SW480 (cell line): ENCODE data around the gene NRGN.
A peak's percentile ranks its signal among the peaks of the same experiment; 100 is the strongest.

Experiments
- DNase-seq: peaks from one replicate; pipeline ENCODE4 v3.0.0-alpha.2; 2016; ENCODE audit warnings: low spot score

The NRGN gene

DNA sequence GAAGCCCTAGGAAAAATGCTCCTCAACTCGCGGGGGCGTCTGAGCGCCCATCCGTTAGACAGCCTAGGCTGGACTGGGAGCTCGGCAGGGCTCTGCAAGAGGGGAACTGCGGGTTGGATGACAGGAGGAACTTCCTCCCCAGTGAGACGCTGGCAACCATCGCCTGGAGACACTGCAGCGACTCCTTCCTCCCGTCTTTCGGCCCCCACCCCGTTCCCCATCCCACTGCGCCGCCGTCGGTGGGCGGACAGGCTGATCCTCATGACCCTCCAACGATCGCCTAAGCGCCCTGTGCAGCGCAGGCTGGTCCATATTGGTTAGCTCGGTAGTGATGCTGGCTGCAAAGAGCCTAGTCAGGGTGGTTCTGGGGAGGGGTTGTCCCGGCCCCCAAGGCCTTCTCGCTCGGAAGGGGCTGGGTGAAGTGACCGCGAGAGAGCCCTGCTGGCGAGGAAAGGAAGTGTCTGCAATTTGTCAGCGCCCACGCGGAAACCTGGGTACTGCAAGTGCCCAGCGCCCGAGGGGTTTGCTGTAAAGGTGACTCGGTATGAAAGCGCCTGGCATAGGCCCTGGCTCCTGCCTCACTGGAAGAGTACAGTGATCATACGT lies 638 bp downstream of the NRGN start:
- DNase-seq = peak; percentile 41

DNA sequence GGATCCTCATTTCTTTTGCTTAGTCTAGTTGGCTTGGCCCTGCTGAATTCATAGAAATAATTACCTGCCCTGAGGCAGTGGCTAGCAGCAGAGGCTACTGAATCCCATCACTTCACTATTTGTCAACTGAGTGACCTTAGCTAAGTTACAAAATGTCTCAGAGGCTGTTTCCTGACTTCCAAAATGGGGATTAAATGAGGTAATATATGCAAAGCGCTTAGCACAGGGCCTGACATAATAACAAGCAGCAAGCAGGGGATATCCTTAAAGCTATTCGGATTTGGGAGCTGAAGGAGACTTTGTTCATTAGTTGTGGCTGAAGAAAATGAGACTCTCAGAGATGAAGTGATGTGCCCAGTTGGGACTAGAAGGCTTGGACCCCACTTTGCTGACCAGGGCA lies 2.8 kb downstream of the NRGN start:
- no peak for DNase-seq

DNA sequence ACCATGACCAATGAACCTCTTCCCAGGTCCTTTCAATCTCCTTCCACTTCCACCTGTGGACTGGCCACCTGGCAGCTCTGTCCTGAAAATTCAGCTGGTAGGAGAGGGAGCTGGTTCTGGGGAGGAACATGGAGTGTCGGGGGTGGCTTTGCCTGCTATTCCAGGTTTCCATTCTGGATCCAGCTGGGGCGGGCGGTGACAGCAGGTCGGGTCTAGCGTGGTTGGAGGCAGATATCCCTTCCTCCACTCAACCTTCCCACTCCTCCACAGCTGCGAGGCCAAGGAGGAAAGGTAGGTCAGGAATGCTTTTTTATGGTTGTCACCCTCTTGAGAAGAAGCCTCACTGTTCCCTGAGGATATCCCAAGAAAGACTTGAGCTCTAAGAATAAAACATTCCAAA lies 3.3 kb downstream of the NRGN start:
- DNase-seq = no peak

DNA sequence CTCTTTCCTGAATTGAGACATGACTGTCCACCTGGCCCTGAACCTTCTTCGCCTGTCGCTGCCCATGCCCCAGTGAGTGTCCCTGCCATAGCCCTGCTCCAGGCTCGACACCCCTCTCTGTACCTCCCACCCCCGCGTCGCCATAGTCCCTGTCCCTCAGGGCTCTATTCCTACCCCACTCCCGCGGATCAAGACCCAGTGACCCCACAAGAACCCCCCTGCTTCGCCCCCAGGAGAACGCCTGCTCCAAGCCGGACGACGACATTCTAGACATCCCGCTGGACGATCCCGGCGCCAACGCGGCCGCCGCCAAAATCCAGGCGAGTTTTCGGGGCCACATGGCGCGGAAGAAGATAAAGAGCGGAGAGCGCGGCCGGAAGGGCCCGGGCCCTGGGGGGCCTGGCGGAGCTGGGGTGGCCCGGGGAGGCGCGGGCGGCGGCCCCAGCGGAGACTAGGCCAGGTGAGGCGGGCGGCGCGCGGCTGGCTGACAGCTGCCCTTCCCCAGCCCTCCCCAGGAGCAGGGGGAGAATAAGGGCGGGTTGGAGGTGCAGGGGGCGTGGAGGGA lies 5.6 kb downstream of the NRGN start:
- DNase-seq = no peak

DNA sequence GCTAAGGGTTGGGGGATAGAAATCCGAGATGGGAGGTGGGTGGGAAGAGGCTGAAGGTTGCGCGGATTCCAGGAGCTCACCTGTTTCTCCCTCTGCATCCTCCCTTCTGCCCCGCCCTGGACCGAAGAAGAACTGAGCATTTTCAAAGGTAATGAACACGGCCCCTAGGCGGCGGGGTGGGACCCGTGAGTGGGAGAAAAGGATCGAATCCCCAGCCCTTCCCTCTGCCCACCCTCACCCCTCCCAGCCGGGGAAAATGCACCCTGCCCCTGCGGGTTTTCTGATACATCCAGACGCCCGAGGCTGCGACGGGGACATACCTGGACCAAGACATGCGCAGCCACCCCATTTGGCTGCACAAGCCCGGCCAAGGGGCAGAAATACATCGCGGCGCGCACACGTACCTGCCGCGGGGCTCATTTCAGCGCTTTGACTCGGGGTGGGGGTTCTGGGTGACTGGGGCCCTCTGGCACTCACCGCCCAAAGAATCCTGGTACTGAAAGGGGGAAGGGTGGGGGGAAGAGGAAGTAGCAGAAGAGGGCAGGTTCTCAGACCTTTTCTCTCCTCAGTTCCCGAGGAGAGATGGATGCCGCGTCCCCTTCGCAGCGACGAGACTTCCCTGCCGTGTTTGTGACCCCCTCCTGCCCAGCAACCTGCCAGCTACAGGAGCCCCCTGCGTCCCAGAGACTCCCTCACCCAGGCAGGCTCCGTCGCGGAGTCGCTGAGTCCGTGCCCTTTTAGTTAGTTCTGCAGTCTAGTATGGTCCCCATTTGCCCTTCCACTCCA lies 6.3 kb downstream of the NRGN start:
- no peak for DNase-seq

DNA sequence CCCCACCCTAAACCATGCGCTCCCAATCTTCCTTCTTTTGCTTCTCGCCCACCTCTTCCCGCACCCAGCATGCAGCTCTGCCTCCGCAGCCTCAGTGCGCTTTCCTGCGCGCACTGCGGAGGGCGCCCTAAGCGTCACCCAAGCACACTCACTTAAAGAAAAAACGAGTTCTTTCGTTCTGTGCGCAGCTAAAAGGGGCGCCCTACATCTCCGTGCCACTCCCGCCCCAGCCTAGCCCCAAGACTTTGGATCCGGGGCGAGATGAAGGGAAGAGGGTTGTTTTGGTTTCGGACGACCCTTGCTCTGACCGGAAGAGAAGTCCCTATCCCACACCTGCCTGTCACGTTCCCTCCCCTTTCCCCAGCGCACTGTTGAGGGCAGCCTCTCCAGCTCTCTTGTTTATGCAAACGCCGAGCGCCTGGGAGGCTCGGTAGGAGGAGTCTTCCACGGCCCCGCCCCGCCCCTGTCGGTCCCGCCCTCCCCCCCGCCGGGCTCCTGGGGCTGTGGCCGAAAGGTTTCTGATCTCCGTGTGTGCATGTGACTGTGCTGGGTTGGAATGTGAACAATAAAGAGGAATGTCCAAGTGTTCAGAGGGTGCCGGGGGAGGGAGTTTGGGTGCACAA lies 7.0 kb downstream of the NRGN start:
- peak; percentile 89 for DNase-seq

DNA sequence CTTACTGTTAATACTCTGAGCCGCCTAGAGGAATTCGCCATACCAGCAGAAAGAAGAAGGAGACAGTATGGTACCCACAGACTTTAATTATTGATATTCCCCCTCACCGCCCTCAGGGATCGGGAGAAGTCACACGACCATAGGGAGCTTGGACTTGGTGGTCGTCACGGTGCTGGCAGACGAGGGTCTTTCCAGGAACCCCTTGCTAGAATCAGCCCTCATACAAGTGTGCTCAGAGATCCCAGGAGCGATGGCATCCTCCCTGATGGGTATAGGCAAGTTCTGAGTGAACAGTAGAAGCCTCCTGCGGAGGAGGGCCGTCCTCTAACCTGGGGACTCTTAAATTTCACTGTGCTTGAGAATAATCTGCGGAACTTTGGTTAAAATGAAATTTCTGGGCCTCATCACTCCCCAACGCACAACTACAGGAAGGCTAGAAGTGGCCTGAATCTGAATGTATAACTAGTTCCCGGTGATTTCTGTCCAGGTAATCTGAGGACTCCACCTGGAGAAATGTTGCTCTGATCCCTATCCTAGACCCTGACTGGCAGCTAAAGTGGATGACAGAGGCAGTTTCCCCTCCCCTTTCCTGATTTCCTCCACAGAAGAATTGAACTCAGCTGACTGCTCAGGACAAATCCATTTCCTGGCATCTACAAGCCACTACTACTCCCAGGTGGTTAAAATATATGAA lies 7.8 kb downstream of the NRGN start:
- no peak for DNase-seq

DNA sequence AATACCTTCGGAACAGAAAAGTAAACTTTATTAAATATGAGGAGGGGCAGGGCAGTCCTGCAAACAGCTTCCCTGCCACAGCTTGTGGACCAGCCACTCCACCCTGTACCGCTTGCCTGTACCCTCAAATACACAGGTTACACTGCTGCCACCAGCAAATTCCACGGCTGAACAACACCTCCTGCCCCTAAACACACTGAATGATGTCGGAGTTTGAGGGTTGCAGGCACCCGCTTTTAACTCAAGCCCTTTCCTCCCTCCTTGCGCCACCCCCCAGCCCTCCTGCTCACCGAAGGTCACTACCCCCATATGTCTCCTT lies 8.3 kb downstream of the NRGN start:
- no peak for DNase-seq

DNA sequence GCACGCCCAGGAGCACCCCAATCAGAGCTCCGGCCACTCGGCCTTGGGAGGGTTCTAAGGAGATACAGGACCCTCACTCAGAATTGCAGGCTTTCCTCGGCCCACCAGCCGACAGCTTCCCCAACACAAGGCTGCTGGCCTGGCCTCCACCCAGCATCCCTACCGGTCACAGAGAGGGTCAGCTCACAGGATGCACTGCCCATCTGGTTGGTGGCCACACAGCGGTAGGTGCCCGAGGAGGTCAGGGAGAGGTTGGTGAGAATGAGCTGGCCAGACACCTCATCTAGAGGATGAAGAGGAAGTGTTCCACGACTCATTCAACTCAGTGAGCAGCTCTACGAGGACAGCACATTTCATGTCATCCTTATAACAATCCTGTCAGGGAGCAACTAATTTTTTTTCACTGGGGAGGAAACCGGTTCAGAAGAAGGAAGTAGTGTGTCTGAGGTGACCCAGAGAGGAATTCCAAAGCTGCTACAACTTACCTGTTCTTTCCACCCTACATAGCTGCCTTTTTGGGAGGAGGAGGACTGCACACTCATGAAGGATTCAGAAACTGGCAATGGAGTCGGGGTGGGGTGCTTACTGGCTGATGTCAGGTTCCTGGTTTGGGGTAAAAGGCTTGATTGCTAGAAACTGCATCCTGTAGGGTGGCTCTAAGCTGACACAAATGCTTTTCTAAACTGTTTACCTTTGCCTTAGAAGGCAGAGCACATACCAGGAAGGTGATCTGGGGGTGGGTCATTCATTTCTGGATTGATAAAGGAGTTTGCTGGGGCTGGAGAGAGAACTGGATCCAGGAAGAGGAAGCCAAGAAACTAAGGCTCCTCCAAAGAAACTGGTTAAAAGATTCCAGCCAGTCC lies 9.0 kb downstream of the NRGN start:
- no peak for DNase-seq

DNA sequence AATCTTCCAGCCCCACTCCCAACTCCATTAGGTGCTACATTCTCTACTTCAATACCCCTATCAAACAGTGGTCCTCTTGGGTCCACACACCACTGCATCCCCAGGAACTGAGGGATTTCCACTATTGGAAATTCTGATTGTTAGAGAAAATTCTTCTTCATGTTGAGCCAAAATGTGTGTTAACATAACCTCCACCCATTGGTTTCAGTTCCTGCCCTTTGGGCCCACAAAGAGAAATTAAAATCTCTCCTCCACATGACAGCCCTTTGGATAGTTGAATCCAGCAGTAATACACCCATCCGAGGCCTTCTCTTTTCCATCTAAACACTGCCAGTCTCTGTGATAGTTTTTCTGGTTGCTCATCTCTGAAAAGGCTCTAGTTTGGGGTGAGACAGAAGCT lies 10.2 kb downstream of the NRGN start:
- DNase-seq = no peak

DNA sequence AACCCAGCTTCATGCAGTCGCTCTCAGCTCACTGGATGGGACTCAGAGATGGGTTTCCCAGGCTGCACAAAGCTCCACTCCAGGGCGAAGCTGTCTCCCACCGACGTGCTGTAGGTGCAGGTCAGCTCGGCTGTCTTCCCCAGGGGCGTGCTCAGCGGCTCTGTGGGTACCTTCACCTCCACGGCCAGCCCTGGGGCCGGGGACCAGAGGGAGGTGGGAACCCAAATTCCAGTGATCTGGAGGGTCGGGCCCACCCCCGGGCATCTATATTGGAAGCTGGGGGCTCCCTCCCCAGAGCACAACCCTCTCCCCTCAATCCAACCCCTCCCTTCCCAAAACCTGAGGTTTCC lies 11.6 kb downstream of the NRGN start:
- DNase-seq = no peak

DNA sequence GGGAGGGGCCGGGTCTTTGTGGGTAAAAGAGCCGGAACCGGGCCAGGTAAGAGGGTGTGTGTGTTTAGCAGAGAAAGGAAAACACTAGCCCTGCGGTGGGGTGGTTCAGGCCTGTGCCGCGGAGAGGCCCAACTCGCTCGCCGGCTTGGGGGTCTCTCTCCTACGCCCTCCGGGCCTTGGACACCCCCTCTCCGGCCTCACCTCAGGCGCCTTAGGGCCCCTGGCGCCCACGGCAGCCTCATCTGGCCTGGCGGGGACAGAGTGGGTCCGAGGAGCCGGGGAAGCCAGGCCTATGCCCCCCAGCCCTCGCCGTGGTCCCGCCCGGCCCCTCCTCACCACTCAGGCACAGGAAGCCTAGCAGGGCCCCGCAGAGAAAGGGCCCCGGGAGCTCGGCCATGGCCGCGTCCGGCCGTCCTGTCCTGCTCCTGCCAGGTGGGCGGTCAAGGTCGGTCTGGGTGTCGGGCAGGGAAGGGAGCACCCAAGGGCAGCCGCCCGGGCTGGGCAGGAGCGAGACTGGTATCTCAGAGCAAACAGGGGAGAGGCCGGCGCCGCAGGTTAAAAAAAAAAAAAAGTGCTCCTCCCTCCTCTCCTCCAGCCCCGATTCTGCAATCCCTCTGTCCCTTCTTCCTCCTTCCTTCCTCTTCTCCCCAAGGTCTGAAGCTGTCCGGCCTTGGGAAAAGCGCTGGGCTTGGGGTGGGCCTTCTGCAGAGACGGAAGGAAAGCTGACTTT lies 12.2 kb downstream of the NRGN start, which contains the start of gene VSIG2:
Gene VSIG2, minus strand, starts transcription at position 515 of the 730 bp plus-strand sequence. Its CDS starts 118 bp downstream, at position 397.
- DNase-seq = no peak

DNA sequence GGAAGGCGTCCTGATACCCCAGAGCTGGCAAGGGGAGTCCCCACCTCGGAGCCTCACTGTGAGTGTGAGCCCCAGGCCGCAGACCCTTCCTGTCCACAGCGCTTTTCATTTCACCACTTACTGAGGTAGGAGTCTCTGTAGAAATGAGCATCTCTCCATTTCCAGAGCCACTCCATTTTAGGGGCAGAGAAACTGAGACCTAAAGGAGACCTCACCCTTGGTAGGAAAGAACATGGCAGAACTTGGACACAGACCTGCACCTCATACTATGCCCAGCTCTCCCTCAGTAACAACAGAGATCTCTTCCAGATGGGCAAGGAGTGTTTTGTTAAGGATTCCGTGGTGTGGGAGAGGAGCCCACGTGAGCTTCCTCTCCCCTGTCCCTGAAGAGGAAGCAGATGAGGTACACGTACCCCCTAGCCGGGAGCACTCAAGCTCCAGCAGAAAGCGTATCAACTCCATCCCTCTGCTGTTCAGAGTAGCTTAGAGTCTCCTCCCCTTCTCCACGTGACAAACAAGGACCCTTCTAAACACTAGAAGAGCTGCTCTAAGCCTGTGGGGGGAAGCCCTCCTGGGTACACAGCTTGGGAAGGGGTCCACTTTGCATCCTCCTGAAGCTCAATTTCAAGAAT lies 12.8 kb downstream of the NRGN start:
- no peak for DNase-seq

DNA sequence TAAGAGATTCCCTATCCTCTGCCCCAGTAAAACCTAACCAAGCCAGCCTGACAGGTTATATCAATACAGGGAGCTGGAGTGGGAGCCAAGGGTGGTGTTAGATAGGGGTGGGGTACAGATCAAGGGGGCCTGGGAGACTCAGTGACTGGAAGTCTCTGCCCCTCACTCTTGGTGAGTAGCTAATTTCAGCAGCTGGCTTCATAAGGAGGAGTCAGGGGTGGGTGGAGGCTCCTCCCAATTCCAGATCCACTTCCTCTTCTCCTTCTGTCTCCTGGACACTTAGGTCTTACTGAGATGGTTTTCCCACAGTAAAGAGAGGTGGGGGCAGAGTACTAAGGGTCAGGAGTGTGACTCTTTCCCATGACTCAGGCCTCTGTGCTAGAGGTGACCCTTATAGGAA lies 13.5 kb downstream of the NRGN start:
- no peak for DNase-seq

DNA sequence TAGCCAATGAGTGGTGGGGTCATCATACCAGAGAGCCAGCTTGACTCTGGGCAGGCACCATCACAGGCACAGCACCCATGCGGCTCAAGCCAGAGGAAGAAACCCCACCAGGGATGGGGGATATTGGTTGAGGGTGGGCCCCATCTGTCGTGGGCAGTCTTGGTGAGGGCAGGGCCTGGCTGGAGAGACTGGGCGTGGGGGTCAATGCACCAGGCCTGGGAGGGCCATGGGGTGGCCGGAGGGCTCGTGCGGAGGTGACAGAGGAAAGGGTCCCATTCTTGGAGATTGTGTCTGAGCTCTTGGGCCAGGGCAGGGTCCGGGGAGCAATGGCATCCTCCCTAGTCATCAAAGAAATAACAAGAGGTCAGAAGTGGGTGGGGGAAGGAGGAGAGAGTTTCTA lies 13.9 kb downstream of the NRGN start:
- DNase-seq = no peak

DNA sequence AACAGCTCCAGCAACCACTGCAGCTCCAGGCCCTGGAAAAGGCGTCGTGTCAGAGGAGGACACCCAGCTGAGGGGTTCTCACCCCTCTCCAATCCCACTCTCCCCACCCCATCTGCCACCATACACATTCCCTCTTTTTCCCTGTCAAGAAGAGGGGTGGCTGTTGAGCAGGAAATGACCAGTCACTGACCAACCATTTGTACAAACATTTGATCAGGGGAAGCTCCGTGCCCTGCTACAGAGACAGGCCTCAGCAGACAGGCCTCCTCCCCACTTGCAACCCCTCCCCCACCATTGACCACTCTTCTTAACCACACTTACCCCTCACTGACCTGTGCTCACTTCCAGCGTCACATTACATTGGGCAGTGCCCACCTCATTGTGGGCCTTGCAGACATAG lies 14.6 kb downstream of the NRGN start:
- DNase-seq = no peak

DNA sequence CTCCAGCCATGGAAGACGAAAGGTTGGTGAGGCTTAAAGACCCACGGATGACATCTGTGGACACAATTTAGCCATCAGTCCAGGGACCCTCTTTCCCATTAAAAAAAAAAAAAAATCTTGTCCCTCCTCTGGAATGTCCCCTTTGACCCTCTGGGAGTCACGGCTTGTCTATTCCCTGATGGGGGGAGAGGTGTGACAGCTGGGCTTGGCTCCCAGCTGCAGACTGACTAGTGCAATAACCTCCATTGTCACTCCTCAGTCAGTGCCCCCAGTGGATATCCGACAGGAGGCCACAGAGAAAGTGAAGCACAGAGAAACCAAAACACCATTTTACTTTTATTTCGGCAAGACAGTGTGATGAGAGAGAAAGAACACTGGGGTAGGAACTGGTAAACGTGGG lies 15.0 kb downstream of the NRGN start:
- DNase-seq = no peak

DNA sequence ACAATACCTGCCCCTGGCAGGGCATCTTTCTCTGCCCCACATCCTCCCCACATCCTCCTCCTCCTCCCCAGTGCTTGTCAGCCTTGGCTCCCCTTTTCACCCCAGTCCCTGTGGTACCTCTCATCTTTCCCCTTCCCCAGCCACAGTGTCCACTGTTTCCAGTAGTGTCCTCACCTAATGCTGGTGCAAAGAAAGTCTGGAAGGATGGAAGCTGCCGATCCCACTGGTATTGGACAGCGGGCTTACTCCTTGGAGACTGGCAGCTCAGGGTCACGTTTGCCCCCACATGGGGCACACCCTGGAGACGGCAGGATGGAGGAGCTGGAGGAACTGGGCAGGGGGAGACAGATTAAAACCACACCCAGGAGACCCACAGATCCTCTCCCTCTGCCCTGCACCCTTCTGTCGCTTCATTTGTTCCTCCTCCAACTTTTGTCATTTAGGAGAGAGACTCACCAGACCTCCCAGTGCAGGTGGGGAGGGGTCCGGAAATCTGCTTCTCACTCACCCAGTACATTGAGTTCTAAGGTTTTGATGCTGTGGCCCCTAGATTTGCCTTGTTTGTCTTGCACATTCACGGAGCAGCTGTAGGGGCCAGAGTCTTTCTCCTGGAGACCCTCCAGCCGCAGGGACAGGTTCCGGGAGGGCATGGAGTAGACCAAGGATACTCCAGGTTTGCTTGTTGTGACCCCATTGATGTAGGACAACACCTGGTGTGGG lies 16.5 kb downstream of the NRGN start:
- no peak for DNase-seq

DNA sequence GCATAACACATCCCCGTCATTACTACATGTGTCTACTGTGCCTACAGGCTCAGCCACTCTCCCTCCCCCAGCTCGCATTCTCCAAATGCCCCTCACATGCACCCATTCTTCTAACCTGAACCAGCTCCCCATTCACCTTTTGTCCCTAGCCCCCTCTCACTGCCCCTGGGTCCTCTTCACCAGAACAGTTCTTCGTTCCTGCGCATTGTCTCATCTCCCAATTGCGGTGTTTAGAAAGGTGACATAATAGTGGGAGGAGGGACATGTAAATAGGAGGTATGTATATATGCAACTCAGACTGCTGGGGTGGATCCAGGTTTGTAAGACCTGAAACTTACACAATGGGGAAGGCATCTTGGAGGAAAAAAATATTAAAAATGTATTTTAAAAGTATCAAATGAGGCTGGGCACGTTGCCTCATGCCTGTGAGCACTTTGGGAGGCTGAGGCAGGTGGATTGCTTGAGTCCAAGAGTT lies 17.0 kb downstream of the NRGN start:
- DNase-seq = no peak

DNA sequence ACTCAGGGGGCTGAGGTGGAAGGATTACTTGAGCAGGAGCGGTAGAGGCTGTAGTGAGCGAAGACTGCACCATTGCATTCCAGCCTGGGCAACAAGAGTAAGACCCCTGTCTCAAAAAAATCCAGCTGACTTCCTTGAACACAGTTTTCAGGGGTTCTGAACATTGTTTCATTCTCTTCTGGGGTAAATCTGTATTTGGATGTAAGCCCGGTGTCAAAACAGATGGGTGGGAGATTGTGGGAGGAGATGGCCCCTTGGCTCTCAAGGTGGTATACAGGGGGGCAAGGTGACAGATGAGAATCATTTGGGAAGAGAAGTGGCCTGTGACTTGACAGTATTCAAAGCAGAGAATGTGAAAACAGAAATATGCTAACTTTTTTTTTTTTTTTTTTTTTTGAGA lies 17.6 kb downstream of the NRGN start:
- DNase-seq = no peak
